Kidney epithelial cell (primary cell): ENCODE data around the gene DPEP1. TPM values are rescaled to one million over a fixed set of nuclear protein-coding genes. Genes with fewer than 3 reads are reported as not detected.

ENCODE experiments used
- DNase-seq: peaks from one replicate; pipeline ENCODE4 v3.0.0-alpha.2; 2010; ENCODE audit warnings: low read depth
- H3K27me3 ChIP-seq: 2 replicates; pipeline ENCODE4 v1.6.0; 2011; ENCODE audit warnings: low read length; ENCODE audit not compliant: control insufficient read depth, insufficient read depth
- H3K36me3 ChIP-seq: 2 replicates; pipeline ENCODE4 v1.5.1; 2011; ENCODE audit warnings: low read length; ENCODE audit not compliant: control insufficient read depth, insufficient read depth
- H3K4me3 ChIP-seq: 2 replicates; pipeline ENCODE4 v1.5.1; 2011; ENCODE audit warnings: low read depth, mild to moderate bottlenecking, control low read depth, low read length
- CTCF ChIP-seq: IDR thresholded peaks from 2 replicates; pipeline ENCODE4 v1.5.1; 2011; ENCODE audit warnings: mild to moderate bottlenecking, moderate library complexity, low read length, control low read depth, inconsistent platforms; ENCODE audit not compliant: insufficient read depth, poor library complexity, severe bottlenecking
- total RNA-seq: library from RNA; depleted of rRNA; stranded (reverse); fragments of >200 nt; gene quantifications from 2 replicates; pipeline ENCODE4 v1.2.3, GENCODE V29; 2015

The DPEP1 gene
- total RNA-seq, 1 donor from 2014 or later: 1.2 TPM

GRCh38 chr16:89589241-89589926 is 24.1 kb upstream of the DPEP1 start:
- DNase-seq: no peak
- H3K27me3 ChIP-seq: no peaks in the 10 kb centered on the region
- TF ChIP-seq CTCF: no peak
- H3K36me3 ChIP-seq: no peaks in the 10 kb centered on the region
- H3K4me3 ChIP-seq: no peak overlapping the region

GRCh38 chr16:89593841-89594240 is 19.6 kb upstream of the DPEP1 start:
- H3K4me3 ChIP-seq: no peak overlapping the region
- no peaks in the 10 kb centered on the region for H3K36me3 ChIP-seq
- no peak for TF ChIP-seq CTCF
- DNase-seq: no peak
- H3K27me3 ChIP-seq: no peaks in the 10 kb centered on the region

- no peak for TF ChIP-seq CTCF
- Histone ChIP-seq H3K36me3 (no peaks in the 10 kb centered on the region), H3K27me3 (no peaks in the 10 kb centered on the region), H3K4me3 (no peak overlapping the region)
- no peak for DNase-seq
These were observed 17.9 kb upstream of the DPEP1 start for GRCh38 chr16:89595330-89596060.

GRCh38 chr16:89596061-89596689 is 17.3 kb upstream of the DPEP1 start:
- DNase-seq: no peak
- no peak for TF ChIP-seq CTCF

GRCh38 chr16:89596957-89597649 is 16.3 kb upstream of the DPEP1 start:
- TF ChIP-seq CTCF: no peak
- Histone ChIP-seq H3K36me3 (no peaks in the 10 kb centered on the region), H3K27me3 (no peaks in the 10 kb centered on the region), H3K4me3 (no peak overlapping the region)
- no peak for DNase-seq

More at GRCh38 chr16:89596061-89596689, 17.3 kb upstream of the DPEP1 start:
- Histone ChIP-seq H3K36me3 (no peaks in the 10 kb centered on the region), H3K27me3 (no peaks in the 10 kb centered on the region), H3K4me3 (no peak overlapping the region)
